Fibroblast of mammary gland (primary cell): Measurements from ENCODE around the gene LRRC40.

Source experiments
- DNase-seq: peaks from one replicate; pipeline ENCODE4 v3.0.0-alpha.2; 2010; ENCODE audit warnings: low read depth
- H3K4me3 ChIP-seq: 2 replicates; pipeline ENCODE4 v1.5.1; 2011; ENCODE audit warnings: low read depth, mild to moderate bottlenecking, low read length, moderate library complexity; ENCODE audit not compliant: control insufficient read depth
- TF ChIP-seq, protein P1 (sequence below): conservative IDR thresholded peaks from 2 replicates; pipeline ENCODE4 v1.5.1; 2011; ENCODE audit warnings: low read depth, low read length, inconsistent platforms; ENCODE audit not compliant: control insufficient read depth, insufficient read depth

Gene LRRC40

DNA sequence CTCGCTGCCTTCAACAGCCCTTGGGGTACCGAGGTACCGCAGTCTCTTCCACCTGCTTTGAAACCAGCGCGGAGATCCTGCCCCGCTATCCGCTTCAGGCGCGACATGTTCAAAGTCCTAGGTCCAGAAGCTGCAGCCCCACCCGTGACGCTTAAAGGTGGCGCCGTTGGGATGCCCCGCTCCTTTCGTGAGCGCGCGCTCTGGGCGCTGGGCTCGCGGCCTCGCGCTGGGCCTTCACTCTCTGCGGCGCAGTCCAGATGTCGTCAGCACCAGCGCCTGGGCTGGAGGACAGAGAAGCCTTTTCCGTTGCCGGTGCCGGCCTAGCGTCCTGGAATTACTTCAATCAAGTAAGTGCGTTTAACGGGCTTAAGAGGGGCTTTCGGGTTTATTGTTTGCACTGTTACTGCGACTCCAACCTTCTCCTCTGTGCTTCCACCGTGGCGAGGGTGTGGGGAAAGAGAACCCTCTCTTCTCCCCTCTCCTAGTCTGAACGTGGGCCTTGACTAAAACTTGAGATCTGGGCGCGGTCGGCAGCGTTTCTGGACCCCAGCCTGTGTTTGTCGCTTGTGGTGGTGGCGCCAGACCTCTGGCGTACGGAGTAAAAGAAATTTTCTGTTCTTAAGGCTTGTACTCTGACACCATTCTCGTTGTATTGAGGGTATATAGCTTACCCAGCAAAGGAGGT, at the start of gene LRRC40:
LRRC40 (minus strand) TSS at position 146 of the 685 bp plus-strand sequence; CDS start at position 107, 39 bp downstream.
- peak; percentile 94 for DNase-seq
- peak within 1 kb of the TSS; percentile 97 for H3K4me3 ChIP-seq
- TF ChIP-seq, protein P1, sequence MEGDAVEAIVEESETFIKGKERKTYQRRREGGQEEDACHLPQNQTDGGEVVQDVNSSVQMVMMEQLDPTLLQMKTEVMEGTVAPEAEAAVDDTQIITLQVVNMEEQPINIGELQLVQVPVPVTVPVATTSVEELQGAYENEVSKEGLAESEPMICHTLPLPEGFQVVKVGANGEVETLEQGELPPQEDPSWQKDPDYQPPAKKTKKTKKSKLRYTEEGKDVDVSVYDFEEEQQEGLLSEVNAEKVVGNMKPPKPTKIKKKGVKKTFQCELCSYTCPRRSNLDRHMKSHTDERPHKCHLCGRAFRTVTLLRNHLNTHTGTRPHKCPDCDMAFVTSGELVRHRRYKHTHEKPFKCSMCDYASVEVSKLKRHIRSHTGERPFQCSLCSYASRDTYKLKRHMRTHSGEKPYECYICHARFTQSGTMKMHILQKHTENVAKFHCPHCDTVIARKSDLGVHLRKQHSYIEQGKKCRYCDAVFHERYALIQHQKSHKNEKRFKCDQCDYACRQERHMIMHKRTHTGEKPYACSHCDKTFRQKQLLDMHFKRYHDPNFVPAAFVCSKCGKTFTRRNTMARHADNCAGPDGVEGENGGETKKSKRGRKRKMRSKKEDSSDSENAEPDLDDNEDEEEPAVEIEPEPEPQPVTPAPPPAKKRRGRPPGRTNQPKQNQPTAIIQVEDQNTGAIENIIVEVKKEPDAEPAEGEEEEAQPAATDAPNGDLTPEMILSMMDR, result no peak

DNA sequence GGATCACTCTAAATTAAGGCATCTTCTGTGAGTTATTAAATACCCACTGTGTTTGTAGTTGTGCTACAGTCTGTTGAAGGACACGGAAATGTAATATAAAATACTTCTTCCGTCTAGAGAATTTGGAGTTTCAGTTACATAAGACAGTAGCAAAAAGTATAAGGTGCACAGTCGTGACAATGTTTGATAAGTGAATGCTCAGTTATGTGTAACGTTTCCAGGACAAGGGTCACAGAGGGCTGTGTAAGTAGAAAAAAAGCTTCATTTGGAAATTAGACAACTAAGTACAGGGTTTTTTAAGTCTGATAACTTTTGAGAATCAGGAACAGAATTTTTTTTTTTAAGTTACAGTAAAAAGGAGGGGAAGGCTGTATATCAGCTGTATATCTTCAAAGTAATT, 43.4 kb upstream of the LRRC40 start:
- TF ChIP-seq, protein P1, result no peak
- no peak for DNase-seq
- no peak overlapping the region for H3K4me3 ChIP-seq

DNA sequence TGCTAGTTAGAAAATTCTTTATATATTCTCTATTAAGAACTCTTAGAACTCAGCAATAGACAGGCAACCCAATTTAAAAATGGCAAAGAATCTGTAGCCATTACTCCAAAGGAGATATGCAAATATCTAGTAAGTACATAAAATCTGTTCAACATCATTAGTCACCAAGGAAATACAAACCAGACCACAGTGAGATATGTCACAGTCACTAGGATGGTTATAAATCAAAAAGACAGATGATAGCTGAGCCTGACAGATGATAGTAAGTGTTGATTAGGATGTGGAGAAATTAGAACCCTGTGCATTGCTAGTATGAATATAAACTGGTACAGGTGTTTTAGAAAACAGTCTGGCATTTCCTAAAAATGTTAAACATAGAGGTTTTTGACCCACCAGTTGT, 42.4 kb upstream of the LRRC40 start:
- H3K4me3 ChIP-seq, result no peak overlapping the region
- TF ChIP-seq, protein P1, result no peak
- DNase-seq, result no peak

DNA sequence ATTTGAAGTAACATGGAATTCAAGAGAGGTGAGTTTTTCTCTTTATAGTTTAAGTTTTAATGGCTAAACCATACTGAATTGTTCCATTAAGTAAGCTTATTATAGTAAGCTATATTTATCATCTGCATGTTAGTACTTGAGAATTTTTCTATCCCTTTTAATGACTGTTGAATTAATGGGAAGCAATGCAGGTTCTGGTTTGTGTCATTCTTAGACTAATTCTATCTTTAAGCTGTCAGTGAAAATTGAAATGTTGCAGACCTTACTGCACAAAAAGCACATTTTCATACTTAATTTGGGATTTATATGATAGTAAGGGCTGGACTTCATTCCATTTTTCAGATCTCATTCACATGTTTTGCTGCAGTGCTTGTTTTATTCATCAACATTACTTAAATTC, 41.7 kb upstream of the LRRC40 start:
- TF ChIP-seq, protein P1, result no peak
- H3K4me3 ChIP-seq, result no peak overlapping the region
- no peak for DNase-seq

DNA sequence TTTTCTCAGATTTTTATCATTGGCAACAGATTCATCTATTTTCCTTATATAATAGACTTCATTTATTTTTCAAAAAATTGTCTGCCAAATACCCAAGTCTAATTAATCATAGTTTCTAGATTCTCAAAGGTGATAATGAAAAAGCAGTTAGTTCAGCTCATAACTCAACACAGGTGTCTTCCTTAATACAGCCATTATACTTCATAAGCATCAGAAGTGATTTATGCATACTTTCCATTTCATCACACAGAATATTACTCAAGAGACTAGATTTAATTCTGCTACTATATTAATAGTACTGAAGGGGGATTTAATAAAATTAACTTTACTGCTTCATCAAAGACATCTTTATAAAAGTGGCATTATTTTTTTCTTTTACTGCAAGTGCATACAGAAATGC, 34.6 kb upstream of the LRRC40 start:
- TF ChIP-seq, protein P1, result no peak

DNA sequence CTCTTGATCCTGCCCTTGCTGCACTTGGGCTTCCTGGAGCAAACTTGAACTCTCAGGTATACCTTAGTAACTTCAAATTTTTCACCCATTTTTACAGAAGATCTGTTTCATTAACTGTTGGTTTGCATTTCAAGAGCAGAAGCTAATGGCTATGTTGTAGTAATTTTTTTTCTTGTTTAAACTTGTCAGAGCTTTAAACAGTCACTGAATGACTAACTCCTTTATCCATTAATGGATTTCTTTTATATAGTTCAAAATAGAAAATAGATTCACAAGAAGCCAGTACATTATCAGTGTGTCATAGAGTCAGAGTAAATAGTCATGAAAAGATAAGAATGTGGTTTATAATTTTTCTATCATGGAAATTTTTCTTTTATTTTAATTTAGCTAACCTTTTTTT, 29.4 kb upstream of the LRRC40 start:
- no peak for DNase-seq
- TF ChIP-seq, protein P1, result no peak
- H3K4me3 ChIP-seq, result no peak overlapping the region

More for the DNA sequence above, 34.6 kb upstream of the LRRC40 start:
- no peak overlapping the region for H3K4me3 ChIP-seq
- no peak for DNase-seq
